ENCODE measurements around the gene FAM24A. TPM values are rescaled to one million over a fixed set of nuclear protein-coding genes. Genes with fewer than 3 reads are reported as not detected.
A peak's percentile ranks its signal among the peaks of the same experiment; 100 is the strongest.

Gene FAM24A
- polyA plus RNA-seq, 1 donor from 2014 or later, result not detected

- Histone ChIP-seq H3F3A (ENCODE audit: insufficient read depth, low read length, poor library complexity, severe bottlenecking) (no peaks in the 10 kb centered on the region), H4K20me1 (ENCODE audit: insufficient read depth) (no peaks in the 10 kb centered on the region), H3K27ac (ENCODE audit: low read length) (no peak overlapping the region), H3K9me3 (ENCODE audit: low read length) (peaks cover 6% of the 10 kb centered on the region), H2AFZ (ENCODE audit: low read depth, low read length) (peak overlapping the region; percentile 81), H3K36me3 (ENCODE audit: insufficient read depth, low read length) (no peaks in the 10 kb centered on the region), H3K79me2 (replicated peaks; ENCODE audit: insufficient read depth, low read length) (peaks cover 4% of the 10 kb centered on the region), H3K9ac (ENCODE audit: low read length) (no peak overlapping the region), H3K4me2 (ENCODE audit: low read length) (no peak overlapping the region), H3K4me3 (ENCODE audit: low read length) (peak overlapping the region; percentile 85), H3K9me2 (ENCODE audit: insufficient read depth, low read length) (no peaks in the 10 kb centered on the region), H3K27me3 (ENCODE audit: insufficient read depth, low read depth, low read length) (no peaks in the 10 kb centered on the region)
- TF ChIP-seq RAD21 (conservative IDR thresholded peaks at IDR 0.05), result no peak
- no peak for TF ChIP-seq MXI1 (conservative IDR thresholded peaks at IDR 0.05; ENCODE audit: poor library complexity, severe bottlenecking)
- TF ChIP-seq EP300 (conservative IDR thresholded peaks at IDR 0.05; ENCODE audit: poor library complexity, severe bottlenecking), result no peak
- TF ChIP-seq REST (IDR thresholded peaks at IDR 0.05; ENCODE audit: borderline replicate concordance), result no peak
- no peak for TF ChIP-seq SMC3 (conservative IDR thresholded peaks at IDR 0.05; ENCODE audit: poor library complexity)
Observed at GRCh38 chr10:122954731-122955050, 44.3 kb downstream of the FAM24A start.

GRCh38 chr10:122955892-122956291, 45.5 kb downstream of the FAM24A start:
- Histone ChIP-seq H3K79me2 (replicated peaks; ENCODE audit: insufficient read depth, low read length) (peaks cover 4% of the 10 kb centered on the region), H4K20me1 (ENCODE audit: insufficient read depth) (no peaks in the 10 kb centered on the region), H3K9me2 (ENCODE audit: insufficient read depth, low read length) (no peaks in the 10 kb centered on the region), H3F3A (ENCODE audit: insufficient read depth, low read length, poor library complexity, severe bottlenecking) (no peaks in the 10 kb centered on the region), H3K4me2 (ENCODE audit: low read length) (no peak overlapping the region), H2AFZ (ENCODE audit: low read depth, low read length) (no peak overlapping the region), H3K9ac (ENCODE audit: low read length) (no peak overlapping the region), H3K36me3 (ENCODE audit: insufficient read depth, low read length) (no peaks in the 10 kb centered on the region), H3K27me3 (ENCODE audit: insufficient read depth, low read depth, low read length) (no peaks in the 10 kb centered on the region), H3K27ac (ENCODE audit: low read length) (no peak overlapping the region), H3K4me3 (ENCODE audit: low read length) (no peak overlapping the region), H3K9me3 (ENCODE audit: low read length) (peaks cover 6% of the 10 kb centered on the region)
- TF ChIP-seq RAD21 (conservative IDR thresholded peaks at IDR 0.05), result no peak
- TF ChIP-seq TAF1 (IDR thresholded peaks at IDR 0.05; ENCODE audit: low read depth), result no peak
- no peak for TF ChIP-seq CTCF (IDR thresholded peaks at IDR 0.05; ENCODE audit: poor library complexity, severe bottlenecking)
- TF ChIP-seq POLR2AphosphoS5 (IDR thresholded peaks at IDR 0.05), result no peak
- no peak for TF ChIP-seq SMC3 (conservative IDR thresholded peaks at IDR 0.05; ENCODE audit: poor library complexity)
- TF ChIP-seq EZH2 (IDR thresholded peaks at IDR 0.05; ENCODE audit: borderline replicate concordance, insufficient read depth, low read length, poor library complexity, severe bottlenecking), result no peak
- no peak for TF ChIP-seq EP300 (conservative IDR thresholded peaks at IDR 0.05; ENCODE audit: poor library complexity, severe bottlenecking)
- no peak for TF ChIP-seq MXI1 (conservative IDR thresholded peaks at IDR 0.05; ENCODE audit: poor library complexity, severe bottlenecking)
- no peak for TF ChIP-seq REST (IDR thresholded peaks at IDR 0.05; ENCODE audit: borderline replicate concordance)

Data from neural cell (in vitro differentiated cells).